Measurements from ENCODE around the gene CERS6.

DNA sequence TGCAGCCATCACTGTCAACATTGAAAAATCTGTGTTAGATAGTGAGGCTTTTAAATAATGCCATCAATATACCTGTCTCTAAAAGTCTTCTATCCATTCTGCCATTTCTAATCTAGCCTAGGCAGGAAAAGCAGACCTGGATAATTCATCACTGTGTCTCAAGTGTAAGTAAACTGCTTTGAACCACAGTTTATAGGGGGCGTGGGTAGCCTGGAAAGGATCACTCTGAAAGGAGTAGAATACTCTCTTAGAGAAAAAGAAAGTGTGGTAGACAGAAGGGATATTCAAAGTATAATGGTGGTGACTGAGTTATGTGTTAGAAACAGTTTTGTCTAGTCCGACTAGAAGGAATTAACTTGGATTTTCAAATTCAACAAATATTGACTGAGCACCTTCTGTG is 40.8 kb downstream of the CERS6 start:
- no peak for TF ChIP-seq MYBL2 (CRISPR knock-in tag; IDR thresholded peaks at IDR 0.05)
- TF ChIP-seq, protein P1, sequence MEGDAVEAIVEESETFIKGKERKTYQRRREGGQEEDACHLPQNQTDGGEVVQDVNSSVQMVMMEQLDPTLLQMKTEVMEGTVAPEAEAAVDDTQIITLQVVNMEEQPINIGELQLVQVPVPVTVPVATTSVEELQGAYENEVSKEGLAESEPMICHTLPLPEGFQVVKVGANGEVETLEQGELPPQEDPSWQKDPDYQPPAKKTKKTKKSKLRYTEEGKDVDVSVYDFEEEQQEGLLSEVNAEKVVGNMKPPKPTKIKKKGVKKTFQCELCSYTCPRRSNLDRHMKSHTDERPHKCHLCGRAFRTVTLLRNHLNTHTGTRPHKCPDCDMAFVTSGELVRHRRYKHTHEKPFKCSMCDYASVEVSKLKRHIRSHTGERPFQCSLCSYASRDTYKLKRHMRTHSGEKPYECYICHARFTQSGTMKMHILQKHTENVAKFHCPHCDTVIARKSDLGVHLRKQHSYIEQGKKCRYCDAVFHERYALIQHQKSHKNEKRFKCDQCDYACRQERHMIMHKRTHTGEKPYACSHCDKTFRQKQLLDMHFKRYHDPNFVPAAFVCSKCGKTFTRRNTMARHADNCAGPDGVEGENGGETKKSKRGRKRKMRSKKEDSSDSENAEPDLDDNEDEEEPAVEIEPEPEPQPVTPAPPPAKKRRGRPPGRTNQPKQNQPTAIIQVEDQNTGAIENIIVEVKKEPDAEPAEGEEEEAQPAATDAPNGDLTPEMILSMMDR (IDR thresholded peaks at IDR 0.05) = no peak

All from WTC11 (cell line).